Activated B cell treated with CpG ODN at 0.5 μM for 24 hours (primary cell): ENCODE data around the gene MT1G. TPM values are rescaled to one million over a fixed set of nuclear protein-coding genes. Genes with fewer than 3 reads are reported as not detected.

Source experiments
- ATAC-seq: fragments of 200-7000 bp; cut with Tn5 transposase; one replicate; pipeline ENCODE4 v1.10.0; 2021; ENCODE audit warnings: low read depth, mild to moderate bottlenecking, moderate library complexity
- CTCF ChIA-PET: fragments of 350-600 bp; sonication (Branson Sonifier 250); formaldehyde crosslinking; loops from one replicate; lab custom pipeline; 2021; ENCODE audit warnings: antibody characterized with exemption; lab: Charles Lee
- POLR2A ChIA-PET: fragments of 350-600 bp; sonication (Branson Sonifier 250); formaldehyde crosslinking; loops from one replicate; lab custom pipeline; 2021; ENCODE audit warnings: antibody characterized with exemption; lab: Charles Lee
- DNase-seq: peaks from one replicate; pipeline ENCODE4 v3.0.0; 2022
- H3K27ac Mint-ChIP-seq: one replicate; pipeline ENCODE4 v1.8.0; 2020; ENCODE audit warnings: mixed read lengths
- H3K27me3 Mint-ChIP-seq: one replicate; pipeline ENCODE4 v1.8.0; 2021; ENCODE audit warnings: mixed read lengths
- H3K36me3 Mint-ChIP-seq: one replicate; pipeline ENCODE4 v1.8.0; 2021; ENCODE audit warnings: low read depth, mixed read lengths
- H3K4me1 Mint-ChIP-seq: one replicate; pipeline ENCODE4 v1.8.0; 2021; ENCODE audit warnings: mixed read lengths
- H3K4me3 Mint-ChIP-seq: one replicate; pipeline ENCODE4 v1.8.0; 2020; ENCODE audit warnings: mild to moderate bottlenecking, mixed read lengths
- H3K9me3 Mint-ChIP-seq: one replicate; pipeline ENCODE4 v1.8.0; 2020; ENCODE audit warnings: mixed read lengths
- intact Hi-C: fragments of 100-400 bp; cut with micrococcal nuclease; formaldehyde crosslinking; loops from one replicate; pipeline ENCODE4 v1.15.1; 2024
- total RNA-seq: library from RNA; stranded (reverse); gene quantifications from 2 replicates; pipeline ENCODE4 v1.2.3, GENCODE V29; 2022
- TF ChIP-seq, protein P1 (sequence below): fragments of 200-600 bp; IDR thresholded peaks from one replicate; pipeline ENCODE4 v1.8.0; 2022; ENCODE audit warnings: antibody characterized with exemption, mild to moderate bottlenecking

MT1G gene
- total RNA-seq, 1 donor from 2014 or later, result 0.69 TPM

GRCh38 chr16:56688762-56689161 lies 20.9 kb upstream of the MT1G start:
- DNase-seq, result no peak
- no peaks in the 10 kb centered on the region for H3K4me1 Mint-ChIP-seq
- ATAC-seq, result no peak
- H3K27me3 Mint-ChIP-seq, result peaks cover 12% of the 10 kb centered on the region
- intact Hi-C loops, result no loop called here
- no peak overlapping the region for H3K4me3 Mint-ChIP-seq
- H3K27ac Mint-ChIP-seq, result no peak overlapping the region
- TF ChIP-seq, protein P1, sequence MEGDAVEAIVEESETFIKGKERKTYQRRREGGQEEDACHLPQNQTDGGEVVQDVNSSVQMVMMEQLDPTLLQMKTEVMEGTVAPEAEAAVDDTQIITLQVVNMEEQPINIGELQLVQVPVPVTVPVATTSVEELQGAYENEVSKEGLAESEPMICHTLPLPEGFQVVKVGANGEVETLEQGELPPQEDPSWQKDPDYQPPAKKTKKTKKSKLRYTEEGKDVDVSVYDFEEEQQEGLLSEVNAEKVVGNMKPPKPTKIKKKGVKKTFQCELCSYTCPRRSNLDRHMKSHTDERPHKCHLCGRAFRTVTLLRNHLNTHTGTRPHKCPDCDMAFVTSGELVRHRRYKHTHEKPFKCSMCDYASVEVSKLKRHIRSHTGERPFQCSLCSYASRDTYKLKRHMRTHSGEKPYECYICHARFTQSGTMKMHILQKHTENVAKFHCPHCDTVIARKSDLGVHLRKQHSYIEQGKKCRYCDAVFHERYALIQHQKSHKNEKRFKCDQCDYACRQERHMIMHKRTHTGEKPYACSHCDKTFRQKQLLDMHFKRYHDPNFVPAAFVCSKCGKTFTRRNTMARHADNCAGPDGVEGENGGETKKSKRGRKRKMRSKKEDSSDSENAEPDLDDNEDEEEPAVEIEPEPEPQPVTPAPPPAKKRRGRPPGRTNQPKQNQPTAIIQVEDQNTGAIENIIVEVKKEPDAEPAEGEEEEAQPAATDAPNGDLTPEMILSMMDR, result no peak
- CTCF ChIA-PET, result no interaction called here
- H3K9me3 Mint-ChIP-seq, result peaks cover 3% of the 10 kb centered on the region
- H3K36me3 Mint-ChIP-seq, result no peaks in the 10 kb centered on the region
- POLR2A ChIA-PET, result interaction anchor here (0.5 kb wide), 1 partner anchor 108 kb away, joined by 6 read pairs; no protein-coding TSS in a partner anchor

DNA sequence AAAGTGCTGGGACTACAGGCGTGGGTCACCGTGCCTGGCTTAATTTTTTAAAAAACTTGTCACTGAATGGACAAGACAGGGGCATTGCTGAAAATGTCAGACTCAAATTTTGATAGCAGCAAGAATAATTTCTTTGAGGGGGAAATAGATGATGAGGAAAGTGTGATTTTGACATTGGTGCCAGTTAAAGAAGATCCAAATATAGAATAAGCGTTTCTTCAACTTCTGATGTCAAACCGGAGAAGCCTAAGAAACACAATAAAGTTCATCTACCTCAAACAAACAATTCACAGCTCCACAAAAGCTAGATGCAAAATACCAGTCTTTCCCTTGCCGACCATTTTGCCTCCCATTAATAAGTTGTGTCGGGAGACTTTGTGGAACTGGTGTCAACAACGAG lies 18.9 kb upstream of the MT1G start:
- ChIA-PET CTCF (no interaction called here), POLR2A (interaction anchor here (0.6 to 0.7 kb wide), 2 partner anchors 15 to 1025 kb away, joined by 3 read pairs; no protein-coding TSS in a partner anchor)
- intact Hi-C loops, result no loop called here

DNA sequence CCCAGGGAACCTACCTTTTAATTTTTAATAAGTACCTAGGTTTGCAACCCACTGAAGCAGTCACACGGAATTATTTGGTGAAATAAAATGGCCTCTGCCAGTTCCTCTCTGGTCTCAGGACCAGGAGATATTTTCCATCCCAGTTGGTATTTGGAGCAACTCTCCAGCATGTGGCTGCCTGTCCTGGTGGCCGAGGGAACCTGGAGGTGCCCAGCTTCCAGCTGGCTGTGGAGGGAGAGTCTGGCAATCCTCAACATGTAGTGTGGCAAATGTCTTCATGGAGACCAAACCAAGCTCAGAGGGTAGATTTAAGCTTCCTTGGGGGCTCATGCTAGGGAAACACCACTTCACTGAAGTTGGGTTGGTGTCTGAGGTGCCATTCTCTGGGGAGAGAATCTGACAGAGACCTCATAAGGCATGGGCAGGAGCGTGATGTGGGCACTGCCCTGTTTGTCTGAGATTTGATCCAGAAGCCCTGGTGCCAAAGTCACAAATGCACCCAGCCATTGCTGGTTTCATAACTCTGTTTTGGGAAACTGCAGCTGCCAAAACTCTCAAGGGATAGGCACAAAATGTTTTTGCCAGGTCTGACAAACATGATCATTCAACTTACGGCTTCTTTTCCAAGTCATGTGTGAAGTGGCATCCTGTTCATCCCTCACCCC lies 17.2 kb upstream of the MT1G start:
- ChIA-PET CTCF (interaction anchor here (1.2 kb wide), 1 partner anchor 17 kb away, joined by 3 read pairs; no protein-coding TSS in a partner anchor), POLR2A (no interaction called here)
- no peak overlapping the region for H3K27ac Mint-ChIP-seq
- no peak overlapping the region for H3K4me3 Mint-ChIP-seq
- TF ChIP-seq, protein P1, result no peak
- no peaks in the 10 kb centered on the region for H3K36me3 Mint-ChIP-seq
- H3K27me3 Mint-ChIP-seq, result peaks cover 8% of the 10 kb centered on the region
- DNase-seq, result no peak
- ATAC-seq, result no peak
- H3K9me3 Mint-ChIP-seq, result no peaks in the 10 kb centered on the region
- peaks cover 11% of the 10 kb centered on the region for H3K4me1 Mint-ChIP-seq
- intact Hi-C loops, result loop anchor here (5.0 kb wide), 3 partner anchors 43 to 168 kb away; no protein-coding TSS in a partner anchor

More for the DNA sequence above, 18.9 kb upstream of the MT1G start:
- Mint-ChIP-seq H3K9me3 (peaks cover 3% of the 10 kb centered on the region), H3K4me1 (peaks cover 4% of the 10 kb centered on the region), H3K27ac (no peak overlapping the region), H3K4me3 (no peak overlapping the region), H3K36me3 (no peaks in the 10 kb centered on the region), H3K27me3 (peaks cover 12% of the 10 kb centered on the region)
- DNase-seq, result no peak
- no peak for ATAC-seq
- TF ChIP-seq, protein P1, result no peak

DNA sequence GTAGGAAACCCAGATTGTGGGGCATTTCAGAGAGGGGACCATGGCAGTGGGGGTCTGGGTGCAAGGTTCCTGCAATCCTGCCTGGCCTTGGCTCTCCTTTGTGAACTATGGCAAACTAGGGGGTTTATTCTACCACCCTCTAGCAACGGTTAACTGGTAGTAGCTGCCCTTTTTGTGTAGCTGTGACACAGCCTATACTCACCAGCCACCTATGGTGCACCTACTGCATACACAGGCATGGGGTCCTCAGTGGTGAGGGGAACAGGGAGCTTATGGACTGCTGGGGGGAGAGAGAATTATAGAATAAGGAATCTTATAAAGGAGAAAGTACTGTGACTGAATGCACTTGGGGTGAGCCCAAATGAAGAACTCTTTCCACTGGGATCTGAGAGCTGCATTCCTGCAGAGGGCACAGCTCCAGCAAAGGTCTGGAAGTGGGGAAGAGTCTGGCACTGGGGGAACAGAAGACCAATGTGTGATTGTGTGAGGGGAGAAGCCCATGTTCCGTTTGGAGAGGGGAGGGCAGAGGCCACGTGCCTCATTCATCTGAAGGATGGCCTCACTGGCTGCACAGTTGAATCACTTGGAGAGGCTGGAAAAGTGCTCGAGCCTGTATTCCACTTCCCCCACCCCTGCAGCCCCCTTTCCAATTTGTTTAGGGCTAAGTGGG lies 16.5 kb upstream of the MT1G start:
- Mint-ChIP-seq H3K4me1 (peaks cover 11% of the 10 kb centered on the region), H3K27ac (no peak overlapping the region), H3K27me3 (peaks cover 8% of the 10 kb centered on the region), H3K36me3 (no peaks in the 10 kb centered on the region), H3K9me3 (no peaks in the 10 kb centered on the region), H3K4me3 (no peak overlapping the region)
- ATAC-seq, result no peak
- no peak for DNase-seq
- TF ChIP-seq, protein P1, result no peak
- intact Hi-C loops, result loop anchor here (5.0 kb wide), 3 partner anchors 42 to 167 kb away; no protein-coding TSS in a partner anchor
- CTCF ChIA-PET, result interaction anchor here (1.2 kb wide), 1 partner anchor 18 kb away, joined by 3 read pairs; no protein-coding TSS in a partner anchor
- POLR2A ChIA-PET, result no interaction called here
